Measurements from ENCODE around the gene NACA.
"Not testable (repeated sequence)": the region's sequence is repeated elsewhere in the genome, so short reads cannot be mapped to it uniquely, and the experiment has no call there.

NACA gene

DNA sequence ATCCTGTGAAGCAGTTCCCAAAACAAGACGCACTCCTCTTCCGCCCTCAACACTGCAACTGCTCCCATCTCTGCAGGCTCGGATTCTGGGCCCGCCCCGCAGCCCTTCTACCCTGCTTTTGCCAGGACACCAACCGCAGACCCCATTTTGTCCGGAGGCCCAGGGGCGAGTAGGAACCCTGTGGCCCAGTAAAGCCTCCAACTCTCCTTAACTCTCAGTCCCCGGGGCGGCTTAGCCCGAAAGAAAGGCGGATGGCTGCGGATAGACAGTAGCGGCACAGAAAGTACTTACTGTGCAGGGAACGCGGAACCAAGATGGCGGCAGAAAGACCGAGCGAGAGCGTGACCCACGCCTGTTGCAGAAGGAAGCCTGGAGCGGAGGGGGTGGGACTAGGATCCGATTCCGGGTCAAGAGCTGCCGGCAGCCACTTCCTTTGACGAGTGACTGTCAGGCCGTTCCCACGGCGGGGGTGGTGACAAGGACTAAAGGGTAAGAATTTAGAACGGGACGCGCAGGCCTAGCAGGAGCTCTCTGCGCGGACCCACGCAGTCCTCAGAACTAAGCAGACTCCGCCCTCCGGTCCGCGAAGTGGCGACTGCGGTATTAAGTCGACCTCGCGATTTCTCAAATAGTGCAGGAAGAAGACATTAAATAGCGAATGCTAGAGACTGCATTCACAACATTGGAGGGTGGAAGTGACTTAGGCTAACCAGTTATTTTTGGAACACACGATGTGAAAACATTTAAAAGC, at the start of gene NACA:
Gene NACA (minus strand): TSS at position 328 of the 751 bp plus-strand sequence. CDS start 778 bp downstream, outside the sequence.
- peak; percentile 97 for DNase-seq (ENCODE audit: low read depth)

DNA sequence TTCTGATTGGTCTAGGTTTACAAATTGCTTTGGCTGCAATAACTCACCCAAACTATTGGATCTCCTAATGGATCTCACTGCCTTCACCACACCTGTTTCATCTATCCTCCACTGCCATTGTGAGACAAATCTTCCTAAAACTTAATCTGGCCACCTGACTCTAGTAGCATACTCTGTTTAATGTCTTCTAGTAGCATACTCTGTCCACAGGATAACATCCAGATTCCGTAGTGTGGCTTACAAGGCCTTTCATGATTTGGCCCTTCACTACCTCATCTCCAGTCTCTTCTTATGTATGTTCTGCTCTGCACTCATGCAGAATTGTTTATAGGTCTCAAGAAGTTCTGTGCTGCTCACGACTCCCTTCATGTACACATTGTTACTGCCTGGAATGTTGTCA, 48.0 kb upstream of the NACA start:
- DNase-seq (ENCODE audit: low read depth), result no peak

DNA sequence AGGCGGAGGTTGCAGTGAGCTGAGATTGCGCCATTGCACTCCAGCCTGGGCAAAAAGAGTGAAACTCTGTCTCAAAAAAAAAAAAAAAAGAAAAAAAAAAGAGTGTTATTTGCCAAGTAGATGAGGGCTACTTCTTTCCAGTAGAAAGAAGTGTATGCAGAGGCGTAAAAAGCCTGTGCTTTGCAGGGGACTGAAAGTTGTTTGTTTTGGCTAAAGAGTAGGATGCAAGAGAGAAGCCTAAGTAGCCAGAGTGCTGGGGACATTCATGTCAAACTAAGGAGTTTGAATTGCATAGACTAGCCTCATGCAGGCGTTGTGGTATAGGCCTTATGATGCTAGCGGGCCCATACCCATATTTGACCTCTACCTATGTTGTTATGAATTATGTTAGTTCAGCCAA, 47.5 kb upstream of the NACA start:
- DNase-seq (ENCODE audit: low read depth), result no peak

DNA sequence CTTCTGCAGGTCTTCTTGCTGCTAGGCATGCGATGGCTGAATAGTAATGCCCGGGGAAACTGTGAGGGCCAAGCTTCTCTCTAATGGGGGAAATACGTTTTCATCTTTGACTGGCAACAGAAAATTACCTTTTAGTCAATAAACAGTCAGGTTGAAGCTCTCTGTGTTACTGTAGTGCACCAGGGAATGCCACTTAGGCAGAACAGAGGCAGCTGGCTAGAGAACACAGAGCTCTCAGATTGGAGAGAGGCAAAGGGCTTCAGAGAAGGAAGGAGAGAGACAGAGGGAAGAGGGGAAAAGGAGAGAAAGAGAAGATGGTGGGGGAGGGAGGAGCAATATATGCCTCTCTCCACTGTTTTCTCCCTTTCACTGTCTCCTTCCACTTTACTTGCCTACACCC, 44.8 kb upstream of the NACA start:
- no peak for DNase-seq (ENCODE audit: low read depth)

DNA sequence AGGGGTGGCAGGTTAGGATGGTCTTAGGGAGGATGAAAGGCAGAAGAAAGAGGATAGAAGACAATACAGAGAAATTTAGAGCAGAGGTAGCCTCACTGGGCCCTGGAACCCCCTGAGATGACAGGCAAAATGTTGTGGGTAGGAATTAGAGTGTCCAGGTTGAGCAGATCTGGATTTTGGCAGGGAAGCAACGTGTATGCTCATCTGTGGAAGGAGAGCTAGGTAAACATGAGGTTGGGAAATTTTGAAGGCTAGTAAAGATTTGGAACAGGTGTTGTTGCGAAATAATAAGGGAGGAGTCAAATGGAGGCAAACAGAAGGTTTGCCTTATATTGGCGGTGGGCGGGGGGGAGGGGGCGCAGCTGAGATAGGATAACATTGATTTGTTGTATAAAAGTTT, 43.3 kb upstream of the NACA start:
- no peak for DNase-seq (ENCODE audit: low read depth)

DNA sequence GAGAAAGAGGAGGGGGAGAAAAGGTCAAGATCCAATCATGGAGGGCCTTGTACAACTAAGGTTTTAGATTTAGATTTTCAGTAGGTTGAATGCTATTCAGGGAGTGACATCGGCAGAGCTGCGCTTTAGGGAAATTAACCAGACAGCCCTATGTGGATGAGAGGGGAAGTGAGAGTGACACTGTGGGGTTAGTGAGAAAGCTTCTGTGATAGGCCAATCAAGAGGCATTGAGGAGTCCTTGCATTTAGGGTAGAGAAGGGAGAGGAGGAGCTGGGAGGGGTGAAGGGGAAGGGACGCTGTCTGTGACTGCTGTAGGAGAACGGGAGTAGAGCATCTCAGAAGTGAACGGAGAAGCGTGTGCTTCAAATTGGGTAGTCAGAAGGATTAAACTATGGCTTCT, 41.4 kb upstream of the NACA start:
- no peak for DNase-seq (ENCODE audit: low read depth)

GRCh38 chr12:56763753-56764657, 38.9 kb upstream of the NACA start:
- no peak for DNase-seq (ENCODE audit: low read depth)

- DNase-seq (ENCODE audit: low read depth), result no peak
Observed at GRCh38 chr12:56761812-56762211, 36.7 kb upstream of the NACA start.

DNA sequence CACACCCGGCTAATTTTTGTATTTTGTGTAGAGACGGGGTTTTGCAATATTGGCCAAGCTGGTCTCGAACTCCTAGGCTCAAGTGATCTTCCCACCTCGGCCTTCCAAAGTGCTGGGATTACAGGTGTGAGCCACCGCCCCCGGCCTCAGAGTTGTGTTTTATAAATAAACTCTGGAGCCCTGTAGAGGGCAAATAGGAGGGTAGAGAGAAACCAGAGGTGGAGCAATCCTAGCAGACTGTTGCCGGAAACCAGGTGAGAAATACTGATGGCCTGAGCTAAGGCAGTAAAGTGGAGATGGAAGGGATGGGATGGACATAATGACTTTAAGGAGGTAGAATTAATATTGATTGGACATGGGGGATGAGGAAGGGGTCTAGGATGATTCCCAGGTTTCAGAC, 35.4 kb upstream of the NACA start:
- no peak for DNase-seq (ENCODE audit: low read depth)

DNA sequence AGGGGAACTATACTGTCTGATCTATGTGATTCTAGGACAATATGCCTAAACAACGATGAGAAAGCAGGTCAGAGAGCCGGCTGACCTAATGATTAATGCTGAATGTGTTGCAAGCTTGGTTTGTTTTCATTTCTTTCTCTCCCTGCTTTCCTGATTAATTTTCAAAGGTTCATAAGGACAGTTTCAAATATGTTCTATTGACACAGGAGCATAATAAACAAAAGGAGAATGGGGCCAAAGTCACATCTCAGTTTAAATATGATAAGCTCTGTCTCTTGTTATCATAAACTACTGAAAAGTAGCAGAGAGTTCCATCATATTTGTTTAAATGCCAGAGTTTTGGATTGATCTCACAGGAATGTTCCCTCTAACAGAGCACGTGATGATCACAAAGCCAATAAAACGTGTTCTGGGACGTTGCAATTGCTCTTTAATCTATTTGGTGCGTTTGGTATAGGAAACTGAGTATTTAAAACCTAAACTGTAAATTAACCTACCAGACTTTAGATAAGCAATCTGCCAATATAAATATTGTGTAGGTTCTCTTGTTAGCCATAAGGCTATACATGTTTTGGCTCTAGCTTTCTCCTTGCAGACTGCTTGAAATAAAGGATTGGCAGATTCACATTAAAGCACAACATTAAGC, 34.3 kb upstream of the NACA start:
- DNase-seq (ENCODE audit: low read depth), result no peak

DNA sequence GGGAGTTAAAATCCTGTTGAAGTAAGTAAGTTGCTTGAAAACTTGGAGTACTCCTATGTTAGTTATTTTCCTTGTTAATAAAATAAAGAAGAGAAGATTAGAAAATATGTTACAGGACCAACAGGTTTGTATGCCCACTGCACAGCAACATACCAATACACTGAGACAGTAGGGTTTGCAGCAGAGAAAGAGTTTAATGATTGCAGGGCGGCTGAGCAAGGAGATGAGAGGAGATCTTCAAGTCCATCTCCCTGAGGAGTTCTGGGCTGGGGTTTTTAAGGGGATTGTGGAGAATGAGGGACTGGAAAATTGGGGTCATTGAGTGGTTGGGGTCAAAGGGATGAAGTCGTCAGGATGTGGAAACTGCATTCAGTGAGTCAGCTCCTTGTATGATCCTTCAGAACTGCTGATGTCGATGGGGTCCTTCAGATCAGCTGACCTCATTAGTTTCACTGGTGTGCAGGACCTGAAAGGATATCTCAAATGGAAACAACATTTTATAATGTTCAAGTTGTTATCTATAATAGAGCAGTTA, 33.7 kb upstream of the NACA start:
- no peak for DNase-seq (ENCODE audit: low read depth)

- not testable (repeated sequence) for DNase-seq (ENCODE audit: low read depth)
Observed at GRCh38 chr12:56757971-56758370, 32.9 kb upstream of the NACA start.

- no peak for DNase-seq (ENCODE audit: low read depth)
Observed at GRCh38 chr12:56753566-56753965, 28.5 kb upstream of the NACA start.

DNA sequence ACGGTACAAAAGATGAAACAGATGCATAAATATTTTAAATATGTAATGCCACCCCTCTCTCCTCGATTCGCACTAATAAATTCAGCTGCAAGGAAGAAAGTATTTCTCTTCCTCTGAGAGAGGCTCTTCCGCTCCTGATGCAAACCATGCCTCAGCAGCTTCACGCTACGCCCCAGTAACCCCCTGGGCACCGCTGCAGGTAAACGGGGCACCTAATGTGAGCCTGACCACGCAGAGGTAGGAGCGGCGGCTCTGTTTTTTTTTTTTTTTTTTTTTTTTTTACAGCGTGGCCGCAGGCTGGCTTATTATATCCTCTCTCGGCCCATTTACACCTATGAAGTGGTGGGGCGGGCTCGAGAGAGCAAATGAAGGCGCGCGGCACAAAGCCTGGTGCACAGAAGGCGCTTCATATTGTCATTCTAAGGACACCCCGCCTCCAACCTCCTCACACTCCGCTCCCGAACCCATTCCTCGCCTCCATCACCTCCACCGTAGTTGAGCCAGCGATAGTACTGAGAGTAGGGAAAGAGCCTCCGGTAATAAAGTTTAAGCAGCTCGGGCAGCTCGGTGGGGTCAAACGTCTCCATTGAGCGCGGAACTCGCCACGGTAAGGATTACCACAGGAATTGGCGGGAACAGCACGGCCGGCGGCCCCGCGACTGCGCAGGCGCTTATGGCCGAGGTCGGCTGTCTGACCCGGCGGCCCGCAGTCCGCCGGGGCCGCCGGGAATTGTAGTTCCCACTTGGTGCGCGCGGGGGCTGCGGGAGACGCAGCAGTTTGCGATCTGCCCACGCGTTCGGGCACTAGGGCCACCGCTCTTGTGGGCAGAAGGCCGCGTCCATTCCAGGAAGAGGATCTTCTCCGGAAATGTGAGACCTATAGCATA, 26.9 kb upstream of the NACA start, which contains the start of gene PRIM1:
Gene PRIM1 (minus strand): TSS at position 612 of the 887 bp plus-strand sequence. CDS start 25 bp downstream, at position 587.
- peak; percentile 67 for DNase-seq (ENCODE audit: low read depth)

GRCh38 chr12:56750596-56750995, 25.5 kb upstream of the NACA start:
- DNase-seq (ENCODE audit: low read depth), result not testable (repeated sequence)

- DNase-seq (ENCODE audit: low read depth), result no peak
Observed at GRCh38 chr12:56749853-56750252, 24.8 kb upstream of the NACA start.

- DNase-seq (ENCODE audit: low read depth), result no peak
Observed at GRCh38 chr12:56749359-56749758, 24.3 kb upstream of the NACA start.

GRCh38 chr12:56728139-56728861, 3.2 kb upstream of the NACA start:
- no peak for DNase-seq (ENCODE audit: low read depth)

- not testable (repeated sequence) for DNase-seq (ENCODE audit: low read depth)
Observed at GRCh38 chr12:56726196-56726675, 1.1 kb upstream of the NACA start.

GRCh38 chr12:56725723-56726102, 614 bp upstream of the NACA start:
- DNase-seq (ENCODE audit: low read depth), result no peak

- DNase-seq (ENCODE audit: low read depth), result no peak
Observed at GRCh38 chr12:56724701-56724971, 463 bp downstream of the NACA start.
